Activated naive CD4-positive, alpha-beta T cell treated with anti-CD3 and anti-CD28 coated beads, Interleukin-2, amount 50 U/mL, for 24 hours (primary cell): ENCODE measurements around the gene HNRNPA3.
"Not testable (repeated sequence)": the region's sequence is repeated elsewhere in the genome, so short reads cannot be mapped to it uniquely, and the experiment has no call there.

Experiments
- H3K27ac Mint-ChIP-seq: one replicate; pipeline ENCODE4 v1.8.0; 2021; ENCODE audit warnings: mild to moderate bottlenecking, mixed read lengths
- H3K27me3 Mint-ChIP-seq: one replicate; pipeline ENCODE4 v1.8.0; 2021; ENCODE audit warnings: mixed read lengths
- H3K36me3 Mint-ChIP-seq: one replicate; pipeline ENCODE4 v1.8.0; 2021; ENCODE audit warnings: mixed read lengths
- H3K4me1 Mint-ChIP-seq: one replicate; pipeline ENCODE4 v1.8.0; 2021; ENCODE audit warnings: mixed read lengths
- H3K4me3 Mint-ChIP-seq: one replicate; pipeline ENCODE4 v1.8.0; 2021; ENCODE audit warnings: mild to moderate bottlenecking, mixed read lengths
- H3K9me3 Mint-ChIP-seq: one replicate; pipeline ENCODE4 v1.8.0; 2021; ENCODE audit warnings: mixed read lengths

Gene HNRNPA3

GRCh38 chr2:177239932-177240630 is 27.5 kb downstream of the HNRNPA3 start:
- H3K27me3 Mint-ChIP-seq, result no peaks in the 10 kb centered on the region

GRCh38 chr2:177241711-177242120 is 29.1 kb downstream of the HNRNPA3 start:
- H3K27ac Mint-ChIP-seq, result peak overlapping the region; percentile 80
- H3K4me1 Mint-ChIP-seq, result peaks cover 85% of the 10 kb centered on the region
- H3K36me3 Mint-ChIP-seq, result peaks cover 7% of the 10 kb centered on the region
- no peaks in the 10 kb centered on the region for H3K9me3 Mint-ChIP-seq
- peak overlapping the region; percentile 61 for H3K4me3 Mint-ChIP-seq
- H3K27me3 Mint-ChIP-seq, result no peaks in the 10 kb centered on the region

More at GRCh38 chr2:177239932-177240630, 27.5 kb downstream of the HNRNPA3 start:
- peaks cover 7% of the 10 kb centered on the region for H3K36me3 Mint-ChIP-seq
- peak overlapping the region; percentile 75 for H3K27ac Mint-ChIP-seq
- H3K9me3 Mint-ChIP-seq, result no peaks in the 10 kb centered on the region
- peaks cover 80% of the 10 kb centered on the region for H3K4me1 Mint-ChIP-seq
- H3K4me3 Mint-ChIP-seq, result peak overlapping the region; percentile 64

GRCh38 chr2:177242121-177242987 is 29.8 kb downstream of the HNRNPA3 start:
- Mint-ChIP-seq H3K9me3 (no peaks in the 10 kb centered on the region), H3K36me3 (peaks cover 7% of the 10 kb centered on the region)

GRCh38 chr2:177243073-177243472 is 30.5 kb downstream of the HNRNPA3 start:
- Mint-ChIP-seq H3K9me3 (no peaks in the 10 kb centered on the region), H3K4me3 (peak overlapping the region; percentile 61), H3K36me3 (peaks cover 7% of the 10 kb centered on the region), H3K4me1 (peaks cover 93% of the 10 kb centered on the region), H3K27me3 (no peaks in the 10 kb centered on the region), H3K27ac (peak overlapping the region; percentile 80)

More at GRCh38 chr2:177242121-177242987, 29.8 kb downstream of the HNRNPA3 start:
- H3K27ac Mint-ChIP-seq, result peak overlapping the region; percentile 80
- H3K27me3 Mint-ChIP-seq, result no peaks in the 10 kb centered on the region
- peaks cover 92% of the 10 kb centered on the region for H3K4me1 Mint-ChIP-seq
- peak overlapping the region; percentile 61 for H3K4me3 Mint-ChIP-seq

- Mint-ChIP-seq H3K4me3 (peak overlapping the region; percentile 61), H3K27me3 (no peaks in the 10 kb centered on the region), H3K4me1 (peaks cover 90% of the 10 kb centered on the region), H3K27ac (peak overlapping the region; percentile 80), H3K9me3 (no peaks in the 10 kb centered on the region), H3K36me3 (peaks cover 7% of the 10 kb centered on the region)
These were observed 30.9 kb downstream of the HNRNPA3 start for GRCh38 chr2:177243476-177243875.

- peak overlapping the region; percentile 9 for H3K27ac Mint-ChIP-seq
- H3K4me1 Mint-ChIP-seq, result peaks cover 89% of the 10 kb centered on the region
- H3K9me3 Mint-ChIP-seq, result no peaks in the 10 kb centered on the region
- peaks cover 10% of the 10 kb centered on the region for H3K36me3 Mint-ChIP-seq
- no peaks in the 10 kb centered on the region for H3K27me3 Mint-ChIP-seq
- H3K4me3 Mint-ChIP-seq, result peak overlapping the region; percentile 12
These were observed 31.7 kb downstream of the HNRNPA3 start for GRCh38 chr2:177244244-177244771.

GRCh38 chr2:177245010-177245422 is 32.4 kb downstream of the HNRNPA3 start:
- H3K36me3 Mint-ChIP-seq, result peaks cover 9% of the 10 kb centered on the region
- no peaks in the 10 kb centered on the region for H3K27me3 Mint-ChIP-seq
- no peak overlapping the region for H3K4me3 Mint-ChIP-seq
- H3K4me1 Mint-ChIP-seq, result peaks cover 85% of the 10 kb centered on the region
- H3K27ac Mint-ChIP-seq, result peak overlapping the region; percentile 78
- H3K9me3 Mint-ChIP-seq, result no peaks in the 10 kb centered on the region

- H3K36me3 Mint-ChIP-seq, result peaks cover 9% of the 10 kb centered on the region
- H3K27ac Mint-ChIP-seq, result peak overlapping the region; percentile 82
- no peak overlapping the region for H3K4me3 Mint-ChIP-seq
- H3K27me3 Mint-ChIP-seq, result no peaks in the 10 kb centered on the region
- H3K4me1 Mint-ChIP-seq, result peaks cover 85% of the 10 kb centered on the region
- no peaks in the 10 kb centered on the region for H3K9me3 Mint-ChIP-seq
These were observed 33.4 kb downstream of the HNRNPA3 start for GRCh38 chr2:177246000-177246399.

GRCh38 chr2:177246523-177247030 is 34.0 kb downstream of the HNRNPA3 start:
- not testable (repeated sequence) for H3K27me3 Mint-ChIP-seq, H3K9me3 Mint-ChIP-seq, H3K4me3 Mint-ChIP-seq, H3K27ac Mint-ChIP-seq
- Mint-ChIP-seq H3K36me3 (peaks cover 14% of the 10 kb centered on the region), H3K4me1 (peaks cover 85% of the 10 kb centered on the region)

GRCh38 chr2:177247693-177248262 is 35.2 kb downstream of the HNRNPA3 start:
- H3K4me1 Mint-ChIP-seq, result peaks cover 85% of the 10 kb centered on the region
- peaks cover 20% of the 10 kb centered on the region for H3K36me3 Mint-ChIP-seq
- H3K4me3 Mint-ChIP-seq, result no peak overlapping the region
- no peak overlapping the region for H3K27ac Mint-ChIP-seq
- H3K27me3 Mint-ChIP-seq, result no peaks in the 10 kb centered on the region
- no peaks in the 10 kb centered on the region for H3K9me3 Mint-ChIP-seq

GRCh38 chr2:177249038-177249437 is 36.4 kb downstream of the HNRNPA3 start:
- H3K9me3 Mint-ChIP-seq, result no peaks in the 10 kb centered on the region
- peaks cover 27% of the 10 kb centered on the region for H3K36me3 Mint-ChIP-seq
- H3K27me3 Mint-ChIP-seq, result no peaks in the 10 kb centered on the region
- H3K27ac Mint-ChIP-seq, result peak overlapping the region; percentile 65
- peaks cover 87% of the 10 kb centered on the region for H3K4me1 Mint-ChIP-seq
- H3K4me3 Mint-ChIP-seq, result no peak overlapping the region

- Mint-ChIP-seq H3K9me3 (no peaks in the 10 kb centered on the region), H3K27ac (peak overlapping the region; percentile 52), H3K36me3 (peaks cover 23% of the 10 kb centered on the region), H3K27me3 (no peaks in the 10 kb centered on the region), H3K4me3 (no peak overlapping the region), H3K4me1 (peaks cover 88% of the 10 kb centered on the region)
These were observed 37.9 kb downstream of the HNRNPA3 start for GRCh38 chr2:177250461-177250860.

- Mint-ChIP-seq H3K27me3 (no peaks in the 10 kb centered on the region), H3K9me3 (no peaks in the 10 kb centered on the region), H3K4me1 (peaks cover 90% of the 10 kb centered on the region), H3K4me3 (peak overlapping the region; percentile 68), H3K36me3 (peaks cover 25% of the 10 kb centered on the region), H3K27ac (peak overlapping the region; percentile 91)
These were observed 38.6 kb downstream of the HNRNPA3 start for GRCh38 chr2:177251165-177251542.

- H3K9me3 Mint-ChIP-seq, result no peaks in the 10 kb centered on the region
- H3K4me3 Mint-ChIP-seq, result peak overlapping the region; percentile 67
- peak overlapping the region; percentile 91 for H3K27ac Mint-ChIP-seq
- no peaks in the 10 kb centered on the region for H3K27me3 Mint-ChIP-seq
- H3K36me3 Mint-ChIP-seq, result peaks cover 27% of the 10 kb centered on the region
- peaks cover 91% of the 10 kb centered on the region for H3K4me1 Mint-ChIP-seq
These were observed 40.4 kb downstream of the HNRNPA3 start for GRCh38 chr2:177252808-177253531.

- no peaks in the 10 kb centered on the region for H3K9me3 Mint-ChIP-seq
- peaks cover 94% of the 10 kb centered on the region for H3K4me1 Mint-ChIP-seq
- peaks cover 29% of the 10 kb centered on the region for H3K36me3 Mint-ChIP-seq
- no peaks in the 10 kb centered on the region for H3K27me3 Mint-ChIP-seq
- peak overlapping the region; percentile 72 for H3K27ac Mint-ChIP-seq
- H3K4me3 Mint-ChIP-seq, result peak overlapping the region; percentile 39
These were observed 41.1 kb downstream of the HNRNPA3 start for GRCh38 chr2:177253704-177254103.
